Measurements from ENCODE around the gene WWOX. TPM values are rescaled to one million over a fixed set of nuclear protein-coding genes. Genes with fewer than 3 reads are reported as not detected.

WWOX gene
- total RNA-seq, 1 donor, result 24.2 TPM

DNA sequence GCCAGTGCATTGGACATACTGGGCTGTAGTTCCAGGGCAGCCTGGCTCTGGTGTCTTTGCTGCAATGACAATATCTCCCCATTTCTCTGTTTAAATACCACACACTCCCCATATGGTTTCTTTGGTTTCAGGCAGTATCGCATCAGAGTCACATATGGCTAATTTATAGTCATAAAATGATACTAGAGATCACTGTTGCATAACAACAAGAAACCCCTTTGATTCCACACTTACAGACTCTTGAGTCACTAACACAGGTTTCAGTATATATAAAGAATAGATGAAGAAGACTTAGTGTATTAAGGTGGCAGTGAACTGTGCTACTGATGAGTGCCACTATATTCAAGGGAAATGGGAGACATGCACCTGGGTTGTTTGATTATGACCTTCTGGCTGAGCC lies 281.6 kb downstream of the WWOX start:
- TF ChIP-seq, protein P1, sequence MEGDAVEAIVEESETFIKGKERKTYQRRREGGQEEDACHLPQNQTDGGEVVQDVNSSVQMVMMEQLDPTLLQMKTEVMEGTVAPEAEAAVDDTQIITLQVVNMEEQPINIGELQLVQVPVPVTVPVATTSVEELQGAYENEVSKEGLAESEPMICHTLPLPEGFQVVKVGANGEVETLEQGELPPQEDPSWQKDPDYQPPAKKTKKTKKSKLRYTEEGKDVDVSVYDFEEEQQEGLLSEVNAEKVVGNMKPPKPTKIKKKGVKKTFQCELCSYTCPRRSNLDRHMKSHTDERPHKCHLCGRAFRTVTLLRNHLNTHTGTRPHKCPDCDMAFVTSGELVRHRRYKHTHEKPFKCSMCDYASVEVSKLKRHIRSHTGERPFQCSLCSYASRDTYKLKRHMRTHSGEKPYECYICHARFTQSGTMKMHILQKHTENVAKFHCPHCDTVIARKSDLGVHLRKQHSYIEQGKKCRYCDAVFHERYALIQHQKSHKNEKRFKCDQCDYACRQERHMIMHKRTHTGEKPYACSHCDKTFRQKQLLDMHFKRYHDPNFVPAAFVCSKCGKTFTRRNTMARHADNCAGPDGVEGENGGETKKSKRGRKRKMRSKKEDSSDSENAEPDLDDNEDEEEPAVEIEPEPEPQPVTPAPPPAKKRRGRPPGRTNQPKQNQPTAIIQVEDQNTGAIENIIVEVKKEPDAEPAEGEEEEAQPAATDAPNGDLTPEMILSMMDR (IDR thresholded peaks at IDR 0.05; ENCODE audit: insufficient read depth, low read length), result no peak
- no peak overlapping the region for H3K4me3 ChIP-seq (ENCODE audit: low read depth, low read length)
- DNase-seq (ENCODE audit: low read depth), result no peak

DNA sequence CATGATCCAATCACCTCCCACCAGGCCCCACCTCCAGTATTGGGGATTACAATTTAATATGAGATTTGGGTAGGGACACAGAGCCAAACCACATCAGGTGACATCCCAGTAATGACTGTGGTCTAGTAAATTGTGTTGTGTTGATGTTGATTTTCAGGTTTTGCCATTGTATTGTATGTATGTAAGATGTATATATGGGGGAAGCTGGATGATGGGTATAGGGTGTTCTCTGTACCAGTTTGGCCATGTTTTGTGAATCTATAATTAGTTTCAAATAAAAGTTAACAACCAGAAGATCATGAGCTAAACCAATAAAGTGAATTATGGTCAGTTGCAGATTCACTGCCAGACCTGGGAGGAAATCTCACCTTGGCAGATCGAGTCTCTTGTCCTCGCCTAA lies 283.7 kb downstream of the WWOX start:
- DNase-seq (ENCODE audit: low read depth), result no peak
- H3K4me3 ChIP-seq (ENCODE audit: low read depth, low read length), result no peak overlapping the region
- TF ChIP-seq, protein P1 (IDR thresholded peaks at IDR 0.05; ENCODE audit: insufficient read depth, low read length), result no peak

DNA sequence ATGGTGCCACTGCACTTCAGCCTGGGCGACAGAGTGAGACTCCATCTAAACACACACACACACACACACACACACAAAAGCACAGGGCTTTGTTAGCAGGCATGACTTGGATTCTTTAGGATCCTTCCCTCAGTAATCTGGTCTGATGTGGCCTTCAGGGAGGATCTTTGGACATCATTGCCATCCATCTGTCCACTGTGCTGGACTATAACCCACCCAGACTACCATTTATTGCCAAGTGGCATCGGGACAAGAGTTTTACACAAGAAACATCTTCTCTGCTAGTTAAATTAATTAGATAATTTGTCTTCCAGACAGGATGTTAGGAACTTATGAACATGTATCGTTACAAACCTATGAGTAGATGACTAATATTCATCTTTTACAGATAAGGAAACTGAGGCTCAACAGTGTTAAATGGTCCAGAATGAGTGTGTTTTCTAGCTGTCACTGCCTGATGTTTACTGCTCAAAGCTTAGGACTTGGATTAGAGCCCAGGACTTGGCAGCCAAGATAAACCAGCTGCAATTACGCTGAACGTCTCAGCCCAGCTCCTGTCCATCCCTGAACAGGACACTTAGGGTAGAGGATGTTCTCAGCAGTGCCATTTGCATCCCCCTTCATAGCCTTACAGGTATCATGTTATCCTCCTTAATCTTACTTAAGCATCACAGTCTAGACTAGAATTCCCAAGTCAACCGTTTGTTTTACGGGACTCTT lies 285.8 kb downstream of the WWOX start:
- TF ChIP-seq, protein P1 (IDR thresholded peaks at IDR 0.05; ENCODE audit: insufficient read depth, low read length), result no peak
- DNase-seq (ENCODE audit: low read depth), result no peak
- no peak overlapping the region for H3K4me3 ChIP-seq (ENCODE audit: low read depth, low read length)

DNA sequence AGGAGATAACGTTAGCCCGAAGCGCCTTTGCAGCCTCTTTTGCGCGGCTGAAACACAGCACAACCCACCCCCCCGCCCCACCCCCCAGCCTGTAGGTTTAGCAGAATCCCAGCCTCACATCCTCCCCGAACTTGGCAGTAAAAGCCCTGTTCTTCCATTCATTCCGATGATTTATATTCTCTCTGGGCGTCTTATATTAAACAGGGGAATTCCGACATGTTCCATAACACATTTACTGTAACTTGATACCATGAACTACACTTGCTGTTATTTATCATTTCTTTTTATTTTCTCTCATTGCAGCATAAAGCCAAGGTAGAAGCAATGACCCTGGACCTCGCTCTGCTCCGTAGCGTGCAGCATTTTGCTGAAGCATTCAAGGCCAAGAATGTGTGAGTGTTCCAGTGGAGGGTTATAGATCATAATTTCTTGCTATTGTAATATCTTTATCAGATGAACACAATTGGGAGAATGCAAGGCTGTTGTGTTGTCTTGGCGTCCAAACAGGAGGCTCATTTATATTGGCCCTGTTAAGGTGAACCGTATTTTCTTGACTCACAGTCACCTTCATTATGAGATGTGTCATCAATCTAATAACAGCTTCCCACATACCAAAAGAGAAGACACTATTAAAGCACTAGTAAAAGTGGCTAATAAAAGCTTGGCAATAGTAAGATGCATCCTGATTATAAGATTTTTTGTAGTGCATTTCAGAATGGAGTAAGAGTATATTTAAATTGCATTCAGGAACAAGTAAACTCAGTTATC lies 287.3 kb downstream of the WWOX start:
- TF ChIP-seq, protein P1 (IDR thresholded peaks at IDR 0.05; ENCODE audit: insufficient read depth, low read length), result no peak
- DNase-seq (ENCODE audit: low read depth), result no peak
- no peak overlapping the region for H3K4me3 ChIP-seq (ENCODE audit: low read depth, low read length)

DNA sequence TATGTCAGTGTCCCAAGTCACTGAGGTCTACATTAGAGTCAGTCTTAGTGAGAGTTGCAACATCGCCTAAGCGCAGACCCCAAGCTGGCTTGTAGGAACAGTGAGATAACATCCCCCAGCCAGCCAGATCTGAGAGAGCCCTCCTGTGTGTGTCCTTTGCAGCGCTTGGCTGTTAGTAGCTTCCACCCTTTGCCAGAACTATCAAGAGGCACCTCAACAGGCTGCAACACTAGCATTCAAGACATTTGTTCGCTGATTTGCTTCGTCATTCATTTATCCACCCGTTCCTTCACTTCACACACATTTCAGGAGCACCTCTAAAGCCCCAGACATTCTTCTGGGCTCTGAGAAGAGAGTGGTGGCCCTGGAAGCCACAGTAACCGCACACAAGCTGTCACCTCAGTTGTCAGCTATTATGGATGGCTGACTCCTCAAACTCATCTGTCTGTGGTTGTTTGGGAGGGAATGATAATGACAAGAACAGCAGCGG lies 289.6 kb downstream of the WWOX start:
- no peak overlapping the region for H3K4me3 ChIP-seq (ENCODE audit: low read depth, low read length)
- TF ChIP-seq, protein P1 (IDR thresholded peaks at IDR 0.05; ENCODE audit: insufficient read depth, low read length), result no peak
- DNase-seq (ENCODE audit: low read depth), result no peak

- DNase-seq (ENCODE audit: low read depth), result no peak
Measured at GRCh38 chr16:78390092-78390491, 290.6 kb downstream of the WWOX start.

More at GRCh38 chr16:78390092-78390491, 290.6 kb downstream of the WWOX start:
- TF ChIP-seq, protein P1 (IDR thresholded peaks at IDR 0.05; ENCODE audit: insufficient read depth, low read length), result no peak
- no peak overlapping the region for H3K4me3 ChIP-seq (ENCODE audit: low read depth, low read length)
